Uterus (tissue), 2 donors: ENCODE data around the gene FKTN.

Experiments
- CTCF ChIP-seq, 4 experiments: fragments of 200-600 bp in 2 of 4; fragments of 450-650 bp in 2 of 4; sonication (generic) in 2 of 4; IDR thresholded peaks; one replicate each; pipeline ENCODE4 v1.5.1; 2016 to 2019; ENCODE audit warnings: antibody characterized with exemption in 4 of 4, mild to moderate bottlenecking in 2 of 4, moderate library complexity in 1 of 4
- POLR2A ChIP-seq, 2 donors: fragments of 450-650 bp; IDR thresholded peaks; one replicate each; pipeline ENCODE4 v1.6.1; 2016; ENCODE audit warnings: antibody characterized with exemption in 2 of 2, mild to moderate bottlenecking in 1 of 2, moderate library complexity in 1 of 2

GRCh38 chr9:105672711-105673234 is 114.8 kb downstream of the FKTN start:
- TF ChIP-seq CTCF (IDR thresholded peaks at IDR 0.05) (no peak), POLR2A (IDR thresholded peaks at IDR 0.05) (no peak)
